Esophagus (tissue), 2 donors: ENCODE results near the gene CCND2. TPM values are rescaled to one million over a fixed set of nuclear protein-coding genes. Genes with fewer than 3 reads are reported as not detected.

Source experiments
- H3K27ac ChIP-seq, 2 donors: one replicate each; pipeline ENCODE4 v1.5.1; 2013; ENCODE audit warnings: low read depth in 2 of 2, mild to moderate bottlenecking in 2 of 2, inconsistent platforms in 1 of 2, low read length in 1 of 2, moderate library complexity in 1 of 2
- H3K27me3 ChIP-seq, 2 donors: one replicate each; pipeline ENCODE4 v1.6.1; 2013; ENCODE audit warnings: low read length in 2 of 2, control low read depth in 1 of 2, mild to moderate bottlenecking in 1 of 2; ENCODE audit not compliant: insufficient read depth in 2 of 2, control insufficient read depth in 1 of 2
- H3K36me3 ChIP-seq, 2 donors: one replicate each; pipeline ENCODE4 v1.6.1; 2013; ENCODE audit warnings: low read length in 1 of 2; ENCODE audit not compliant: control insufficient read depth in 2 of 2, insufficient read depth in 2 of 2
- H3K4me1 ChIP-seq, 2 donors: one replicate each; pipeline ENCODE4 v1.6.1; 2013; ENCODE audit warnings: low read length in 1 of 2; ENCODE audit not compliant: control insufficient read depth in 2 of 2, insufficient read depth in 2 of 2
- H3K4me3 ChIP-seq, 2 donors: one replicate each; pipeline ENCODE4 v1.5.1; 2013; ENCODE audit warnings: low read length in 2 of 2, mild to moderate bottlenecking in 2 of 2, low read depth in 1 of 2, moderate library complexity in 1 of 2
- H3K9me3 ChIP-seq, 2 donors: one replicate each; pipeline ENCODE4 v1.6.1; 2013; ENCODE audit warnings: mild to moderate bottlenecking in 2 of 2, low read depth in 1 of 2, low read length in 1 of 2, moderate library complexity in 1 of 2; ENCODE audit not compliant: control insufficient read depth in 2 of 2, insufficient read depth in 1 of 2
- WGBS, 2 donors: extraction: QIAGEN DNeasy Blood & Tissue Kit; methylation state at CpG; one replicate each; pipeline ENCODE4 v1.1.7; 2013; 5-methylcytosine and 5-hydroxymethylcytosine counted together
- polyA plus RNA-seq, 2 donors: library from polyadenylated mRNA; stranded (reverse); fragments of 200-250 nt; gene quantifications; one replicate each; pipeline ENCODE4 v1.2.3, GENCODE V29; 2013
- donor health status: healthy with polysubstance abuse.
- donor health status: Bipolar disorder and iron deficiency.

CCND2 gene
- polyA plus RNA-seq, 2 donors = 5.7 to 6.1 TPM

DNA sequence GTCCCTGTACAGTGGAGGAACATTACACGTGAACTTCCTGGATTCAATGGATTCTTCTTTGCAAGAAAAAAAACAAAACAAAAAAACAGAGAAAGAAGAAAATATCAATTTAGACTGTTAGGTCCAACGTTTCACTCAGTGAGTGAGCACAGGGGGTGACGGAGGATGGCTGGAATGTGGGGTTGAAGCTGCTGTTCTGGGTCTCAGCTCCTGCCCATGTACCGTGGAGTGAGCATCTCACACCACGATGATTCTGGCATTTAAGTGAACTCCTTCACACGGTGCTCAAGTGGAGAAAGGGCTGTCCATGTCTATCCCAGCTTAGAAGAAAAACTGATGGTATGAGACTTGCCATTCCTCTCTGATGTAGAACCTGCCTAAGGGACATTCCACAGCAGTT is 23.2 kb downstream of the CCND2 start:
- Histone ChIP-seq H3K4me1 (no peaks in the 10 kb centered on the region), H3K4me3 (no peak overlapping the region), H3K27ac (no peak overlapping the region), H3K27me3 (no peaks in the 10 kb centered on the region), H3K36me3 (peaks cover 4 to 10% of the 10 kb centered on the region in 2 donors), H3K9me3 (no peaks in the 10 kb centered on the region)
- 61 to 62% methylated on average over 6 of the region's 6 CpGs for WGBS, 2 donors

DNA sequence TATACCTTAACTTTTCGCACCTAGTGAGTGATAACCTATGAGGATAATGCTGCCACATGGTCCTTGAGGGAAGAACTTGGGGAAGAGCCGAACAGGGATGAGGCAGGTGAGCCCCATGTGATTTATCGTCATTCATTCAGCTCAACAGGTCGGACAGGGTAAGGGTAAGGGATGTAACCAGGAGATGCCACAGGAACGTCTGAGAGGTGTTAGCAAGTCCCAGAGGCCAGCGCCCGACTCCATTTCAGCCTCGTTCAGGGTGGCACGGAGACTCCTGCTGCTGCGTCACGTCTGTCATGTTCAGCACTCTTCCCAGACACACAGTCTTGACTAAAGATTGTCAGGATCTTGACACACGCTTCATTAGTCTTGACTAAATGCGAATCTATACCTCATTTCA is 24.1 kb downstream of the CCND2 start:
- no peak overlapping the region for H3K27ac ChIP-seq
- no peaks in the 10 kb centered on the region for H3K4me1 ChIP-seq
- H3K9me3 ChIP-seq = no peaks in the 10 kb centered on the region
- peaks cover 4 to 10% of the 10 kb centered on the region in 2 donors for H3K36me3 ChIP-seq
- no peak overlapping the region for H3K4me3 ChIP-seq
- 89 to 92% methylated on average over 13 of the region's 13 CpGs for WGBS, 2 donors
- no peaks in the 10 kb centered on the region for H3K27me3 ChIP-seq

DNA sequence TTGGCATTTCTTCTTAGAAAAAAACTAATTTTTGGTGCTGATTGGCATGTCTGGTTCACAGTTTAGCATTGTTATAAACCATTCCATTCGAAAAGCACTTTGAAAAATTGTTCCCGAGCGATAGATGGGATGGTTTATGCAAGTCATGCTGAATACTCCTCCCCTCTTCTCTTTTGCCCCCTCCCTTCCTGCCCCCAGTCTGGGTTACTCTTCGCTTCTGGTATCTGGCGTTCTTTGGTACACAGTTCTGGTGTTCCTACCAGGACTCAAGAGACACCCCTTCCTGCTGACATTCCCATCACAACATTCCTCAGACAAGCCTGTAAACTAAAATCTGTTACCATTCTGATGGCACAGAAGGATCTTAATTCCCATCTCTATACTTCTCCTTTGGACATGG is 27.3 kb downstream of the CCND2 start:
- H3K27me3 ChIP-seq = no peaks in the 10 kb centered on the region
- H3K4me1 ChIP-seq = no peaks in the 10 kb centered on the region
- 82 to 90% methylated on average over 5 of the region's 5 CpGs for WGBS, 2 donors
- peaks cover 4 to 15% of the 10 kb centered on the region in 2 donors for H3K36me3 ChIP-seq
- H3K9me3 ChIP-seq = no peaks in the 10 kb centered on the region
- H3K4me3 ChIP-seq = no peak overlapping the region
- H3K27ac ChIP-seq = no peak overlapping the region

DNA sequence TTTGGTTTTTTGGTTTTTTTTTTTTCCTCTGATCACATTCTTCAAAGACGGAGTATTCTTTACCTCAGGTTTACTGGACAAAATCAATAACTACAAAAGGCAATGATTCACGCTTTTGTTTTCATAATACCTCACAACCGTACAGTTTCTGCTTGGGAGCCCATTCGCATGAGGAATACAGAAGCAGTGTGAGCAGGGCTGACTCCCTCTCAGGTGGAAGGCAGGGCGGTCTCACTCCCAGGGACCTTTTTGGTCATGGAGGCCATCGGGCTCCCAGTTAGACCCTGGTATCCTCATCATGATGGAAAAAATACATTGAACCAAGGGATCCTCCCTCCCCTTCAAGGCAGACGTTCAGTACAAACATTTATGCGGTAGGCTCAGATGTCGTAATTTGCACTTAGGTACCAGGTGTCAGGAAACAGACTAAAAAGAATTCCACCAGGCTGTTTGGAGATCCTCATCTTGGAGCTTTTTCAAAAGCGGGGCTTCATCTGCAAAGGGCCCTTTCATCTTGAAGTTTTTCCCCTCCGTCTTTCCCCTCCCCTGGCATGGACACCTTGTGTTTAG is 28.5 kb downstream of the CCND2 start:
- peaks cover under 1 to 11% of the 10 kb centered on the region in 2 donors for H3K36me3 ChIP-seq
- H3K27me3 ChIP-seq = no peaks in the 10 kb centered on the region
- H3K9me3 ChIP-seq = no peaks in the 10 kb centered on the region
- H3K4me3 ChIP-seq = no peak overlapping the region
- no peaks in the 10 kb centered on the region for H3K4me1 ChIP-seq
- 87 to 90% methylated on average over 11 of the region's 11 CpGs for WGBS, 2 donors
- H3K27ac ChIP-seq = no peak overlapping the region

DNA sequence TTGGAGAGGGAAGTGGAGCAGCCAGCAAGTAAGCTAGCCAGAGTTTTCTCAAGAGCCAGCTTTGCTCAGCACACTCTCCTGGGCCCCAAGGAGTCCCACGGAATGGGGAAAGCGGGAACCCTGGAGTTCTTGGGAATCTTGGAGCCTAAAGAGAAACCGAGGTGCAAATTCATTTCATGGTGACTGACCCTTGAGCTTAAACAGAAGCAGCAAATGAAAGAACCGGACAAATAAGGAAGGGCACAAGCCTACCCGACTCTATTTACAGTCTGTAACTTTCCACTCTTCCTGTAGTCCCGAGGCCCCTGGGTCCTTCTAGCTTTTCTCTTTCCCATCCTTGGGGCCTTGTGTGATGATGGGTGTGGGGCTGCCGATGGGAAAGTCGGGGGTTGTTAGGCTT is 29.3 kb downstream of the CCND2 start:
- Histone ChIP-seq H3K4me3 (no peak overlapping the region), H3K4me1 (no peaks in the 10 kb centered on the region), H3K9me3 (no peaks in the 10 kb centered on the region), H3K27ac (no peak overlapping the region), H3K36me3 (peaks cover 0 to 8% of the 10 kb centered on the region in 2 donors), H3K27me3 (no peaks in the 10 kb centered on the region)
- WGBS, 2 donors = 67 to 79% methylated on average over 8 of the region's 8 CpGs

DNA sequence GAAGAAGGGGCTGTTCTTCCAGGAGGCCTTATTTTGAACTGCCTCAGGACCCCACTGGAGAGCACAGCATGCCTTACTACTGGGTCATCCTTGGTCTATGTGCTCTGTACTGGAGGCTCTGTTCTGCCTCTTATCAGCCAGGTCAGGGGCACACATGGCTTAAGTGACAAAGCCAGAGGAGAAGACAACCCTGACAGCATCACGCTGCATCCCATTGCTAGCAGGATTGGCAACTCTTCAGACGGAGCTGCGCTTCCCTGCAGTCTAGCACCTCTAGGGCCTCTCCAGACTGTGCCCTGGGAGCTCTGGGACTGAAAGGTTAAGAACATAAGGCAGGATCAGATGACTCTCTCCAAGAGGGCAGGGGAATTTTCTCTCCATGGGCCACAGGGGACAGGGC is 30.2 kb downstream of the CCND2 start:
- Histone ChIP-seq H3K27me3 (no peaks in the 10 kb centered on the region), H3K27ac (peak overlapping the region in 1 of 2 donors; percentile 42), H3K4me1 (no peaks in the 10 kb centered on the region), H3K9me3 (no peaks in the 10 kb centered on the region), H3K36me3 (peaks cover 0 to 8% of the 10 kb centered on the region in 2 donors), H3K4me3 (no peak overlapping the region)
- 76 to 82% methylated on average over 3 of the region's 3 CpGs for WGBS, 2 donors

DNA sequence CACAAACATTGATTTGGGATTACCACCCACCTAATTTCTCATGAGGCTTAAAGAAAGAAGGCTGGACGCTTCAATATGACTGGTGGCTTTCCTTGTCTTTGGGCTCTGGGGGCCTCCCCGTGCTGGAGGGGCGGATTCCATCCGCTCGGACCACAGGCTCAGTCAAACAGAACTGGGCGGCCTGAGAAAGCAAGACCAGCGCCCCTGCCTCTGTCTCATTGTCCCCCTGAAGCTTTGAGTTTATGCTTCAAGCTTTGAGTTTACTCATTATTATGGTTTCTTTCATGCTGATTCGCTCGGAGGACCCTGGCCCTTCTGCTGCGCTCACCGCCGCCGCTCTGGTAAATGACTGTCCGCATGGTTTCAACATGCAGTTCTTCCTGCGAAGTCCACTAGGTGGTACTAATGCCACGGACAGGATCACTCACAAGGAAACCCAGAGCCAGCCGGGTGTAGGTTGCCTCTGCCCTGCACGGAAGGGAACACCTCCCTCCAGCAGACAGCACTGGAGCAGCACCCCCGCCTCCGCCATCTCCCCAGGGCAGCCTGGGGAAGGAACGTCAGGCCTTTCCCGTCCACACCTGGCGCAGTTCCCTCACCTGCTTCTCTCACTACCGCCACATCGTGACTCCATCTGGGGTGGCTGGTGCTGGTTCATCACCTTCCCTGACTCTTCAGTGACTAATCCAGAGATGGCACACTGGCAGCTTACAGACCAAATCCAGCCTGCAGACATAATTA is 34.2 kb downstream of the CCND2 start:
- H3K9me3 ChIP-seq = no peaks in the 10 kb centered on the region
- WGBS, 2 donors = 30% methylated on average over 23 to 25 of the region's 25 CpGs
- no peak overlapping the region for H3K4me3 ChIP-seq
- peaks cover 0 to 8% of the 10 kb centered on the region in 2 donors for H3K36me3 ChIP-seq
- peak overlapping the region; percentile 2 to 17 for H3K27ac ChIP-seq
- H3K4me1 ChIP-seq = no peaks in the 10 kb centered on the region
- H3K27me3 ChIP-seq = no peaks in the 10 kb centered on the region

DNA sequence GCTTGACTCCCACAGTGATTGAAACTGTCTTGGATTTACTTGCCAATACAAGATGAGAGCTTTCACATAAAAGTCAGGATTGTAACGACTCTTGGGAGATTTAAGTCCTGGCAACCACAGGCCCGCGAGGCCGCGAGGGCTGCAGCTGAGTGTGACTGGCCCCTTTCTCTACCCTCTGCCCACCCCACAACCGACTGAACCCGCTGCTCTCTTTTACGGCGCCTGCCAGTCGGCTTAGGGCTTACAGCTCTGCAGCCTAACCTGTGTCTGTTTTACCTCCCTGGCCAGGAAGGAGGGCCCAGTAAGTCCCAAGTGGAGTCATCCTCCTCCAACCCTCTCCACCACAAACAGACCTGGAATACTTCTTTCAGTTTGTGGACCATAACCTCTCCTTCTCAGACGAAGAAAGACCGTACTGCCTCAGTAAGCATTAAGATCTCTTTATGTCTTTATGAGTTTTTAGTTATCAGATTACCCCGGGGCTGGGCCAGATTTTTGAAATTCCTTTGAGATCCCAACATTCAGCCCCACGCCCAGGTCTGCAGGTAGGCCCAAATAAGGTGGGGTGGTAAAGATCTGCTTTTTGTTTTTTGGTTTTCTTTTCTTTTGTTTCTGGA is 34.9 kb downstream of the CCND2 start:
- H3K27me3 ChIP-seq = no peaks in the 10 kb centered on the region
- H3K36me3 ChIP-seq = peaks cover 0 to 8% of the 10 kb centered on the region in 2 donors
- H3K4me3 ChIP-seq = no peak overlapping the region
- no peaks in the 10 kb centered on the region for H3K4me1 ChIP-seq
- H3K27ac ChIP-seq = no peak overlapping the region
- no peaks in the 10 kb centered on the region for H3K9me3 ChIP-seq
- whole genome bisulfite sequencing, 2 donors = 50 to 70% methylated on average over 14 of the region's 14 CpGs

DNA sequence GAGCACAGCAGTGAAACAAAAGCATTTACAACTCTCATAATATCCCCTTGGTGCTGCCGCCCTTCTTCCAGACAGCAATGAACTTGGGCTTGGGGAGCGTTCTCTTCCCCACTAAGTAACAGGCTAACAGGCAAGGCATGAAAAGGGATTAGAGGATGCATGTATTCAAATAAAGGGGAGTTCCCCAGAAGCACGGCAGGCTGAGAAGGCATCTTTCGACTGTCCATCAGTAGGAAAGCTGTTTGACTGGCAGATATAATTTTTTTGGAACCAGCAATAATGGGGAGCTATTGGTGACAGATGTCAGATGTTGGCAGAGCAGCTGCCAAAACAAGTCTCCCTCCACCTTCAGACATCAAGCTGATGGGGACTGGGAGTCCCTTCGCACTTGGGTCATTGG is 38.2 kb downstream of the CCND2 start:
- no peaks in the 10 kb centered on the region for H3K9me3 ChIP-seq
- H3K27me3 ChIP-seq = no peaks in the 10 kb centered on the region
- H3K4me3 ChIP-seq = no peak overlapping the region
- no peak overlapping the region for H3K27ac ChIP-seq
- no peaks in the 10 kb centered on the region for H3K4me1 ChIP-seq
- 89 to 93% methylated on average over 5 of the region's 5 CpGs for WGBS, 2 donors
- H3K36me3 ChIP-seq = no peaks in the 10 kb centered on the region
